ENCODE data around the gene CLTB. TPM values are rescaled to one million over a fixed set of nuclear protein-coding genes. Genes with fewer than 3 reads are reported as not detected.
A peak's percentile ranks its signal among the peaks of the same experiment; 100 is the strongest.

CLTB gene
- total and polyA plus RNA-seq, 2 of the 8 experiments (the other 6 are each of a cell fraction or from before 2014, with no cell fraction given), result 25.9 to 34.9 TPM

GRCh38 chr5:176447591-176447977, 31.2 kb upstream of the CLTB start (continued):
- TF ChIP-seq CTCF (IDR thresholded peaks at IDR 0.05; ENCODE audit: control extremely low read depth in 1 of 3, insufficient read depth in 1 of 3, low read depth in 1 of 3, low read length in 3 of 3), result peak in 1 of 3 experiments; percentile 16; a peak in 1 of 4 replicates
- no peak for TF ChIP-seq NRF1 (IDR thresholded peaks at IDR 0.05; ENCODE audit: low read depth, low read length)
- peak; percentile 82 for TF ChIP-seq KDM4A (IDR thresholded peaks at IDR 0.05; ENCODE audit: low read depth, low read length, severe bottlenecking)
- TF ChIP-seq RNF2 (IDR thresholded peaks at IDR 0.05; ENCODE audit: borderline replicate concordance, low read depth, low read length, missing control alignments, poor library complexity, severe bottlenecking), result no peak
- TF ChIP-seq EGR1 (IDR thresholded peaks at IDR 0.05; ENCODE audit: borderline replicate concordance, low read depth, low read length), result no peak
- no peak for TF ChIP-seq ATF3 (IDR thresholded peaks at IDR 0.05; ENCODE audit: insufficient read depth, low read depth, low read length)
- no peak for TF ChIP-seq RFX5 (IDR thresholded peaks at IDR 0.05; ENCODE audit: borderline replicate concordance, low read depth, low read length)
- TF ChIP-seq POU5F1 (IDR thresholded peaks at IDR 0.05; ENCODE audit: low read depth, low read length), result no peak
- TF ChIP-seq GTF2F1 (IDR thresholded peaks at IDR 0.05; ENCODE audit: borderline replicate concordance, low read depth, low read length), result no peak
- 0 out of 4 replicates have a peak, but pooled peaks of 1 of the 2 experiments have one; percentile 17 for TF ChIP-seq SIN3A (conservative IDR thresholded peaks at IDR 0.05 in 1 of 2, IDR thresholded peaks at IDR 0.05 in 1 of 2; ENCODE audit: low read depth in 1 of 2, low read length in 2 of 2)
- TF ChIP-seq CHD2 (IDR thresholded peaks at IDR 0.05; ENCODE audit: low read length), result no peak
- TF ChIP-seq PHF8 (conservative IDR thresholded peaks at IDR 0.05; ENCODE audit: low read depth, low read length), result peak; percentile 49
- no peak for TF ChIP-seq MAX (IDR thresholded peaks at IDR 0.05)
- TF ChIP-seq BRCA1 (IDR thresholded peaks at IDR 0.05; ENCODE audit: low read depth, low read length), result no peak
- no peak for TF ChIP-seq SIRT6 (IDR thresholded peaks at IDR 0.05; ENCODE audit: low read length)
- 0 out of 2 replicates have a peak, but pooled peaks have one; percentile 2 for TF ChIP-seq TEAD4 (IDR thresholded peaks at IDR 0.05; ENCODE audit: low read depth, low read length)
- TF ChIP-seq YY1 (IDR thresholded peaks at IDR 0.05; ENCODE audit: low read depth, low read length), result peak; percentile 78
- no peak for TF ChIP-seq E2F6 (IDR thresholded peaks at IDR 0.05)
- TF ChIP-seq EZH2 (IDR thresholded peaks at IDR 0.05; ENCODE audit: low read depth, low read length, severe bottlenecking), result no peak
- no peak for TF ChIP-seq SIX5 (IDR thresholded peaks at IDR 0.05; ENCODE audit: low read depth, low read length)
- TF ChIP-seq SP4 (IDR thresholded peaks at IDR 0.05; ENCODE audit: low read length), result no peak
- TF ChIP-seq BCL11A (IDR thresholded peaks at IDR 0.05; ENCODE audit: low read depth in 2 of 2, low read length in 2 of 2), result no peak

All from H1 (cell line).